ENCODE measurements around the gene CPPED1.

CPPED1 gene

GRCh38 chr16:12655537-12655936 is 148.2 kb downstream of the CPPED1 start:
- Histone ChIP-seq H3K79me2 (no peaks in the 10 kb centered on the region), H3K27me3 (ENCODE audit: control insufficient read depth, insufficient read depth, low read length) (no peaks in the 10 kb centered on the region), H2AFZ (no peak overlapping the region), H3K4me2 (ENCODE audit: low read length) (no peak overlapping the region), H3K4me1 (no peaks in the 10 kb centered on the region), H3K9me3 (ENCODE audit: control insufficient read depth, low read length) (no peaks in the 10 kb centered on the region), H3K9ac (no peak overlapping the region), H3K4me3 (ENCODE audit: low read depth, low read length) (no peak overlapping the region), H3K27ac (no peak overlapping the region), H3K36me3 (ENCODE audit: control insufficient read depth, insufficient read depth, low read length) (no peaks in the 10 kb centered on the region)
- TF ChIP-seq CTCF (IDR thresholded peaks at IDR 0.05), result no peak

- H3K36me3 ChIP-seq (ENCODE audit: control insufficient read depth, insufficient read depth, low read length), result no peaks in the 10 kb centered on the region
- no peak overlapping the region for H3K27ac ChIP-seq
- H2AFZ ChIP-seq, result no peak overlapping the region
- no peaks in the 10 kb centered on the region for H3K27me3 ChIP-seq (ENCODE audit: control insufficient read depth, insufficient read depth, low read length)
- no peaks in the 10 kb centered on the region for H3K79me2 ChIP-seq
- no peaks in the 10 kb centered on the region for H3K4me1 ChIP-seq
- H3K4me3 ChIP-seq (ENCODE audit: low read depth, low read length), result no peak overlapping the region
- no peak overlapping the region for H3K4me2 ChIP-seq (ENCODE audit: low read length)
- no peak for TF ChIP-seq CTCF (IDR thresholded peaks at IDR 0.05)
- no peak overlapping the region for H3K9ac ChIP-seq
- no peaks in the 10 kb centered on the region for H3K9me3 ChIP-seq (ENCODE audit: control insufficient read depth, low read length)
Observed at GRCh38 chr16:12653820-12654392, 149.8 kb downstream of the CPPED1 start.

- Histone ChIP-seq H3K4me2 (ENCODE audit: low read length) (no peak overlapping the region), H3K4me1 (no peaks in the 10 kb centered on the region), H3K9ac (no peak overlapping the region), H3K79me2 (no peaks in the 10 kb centered on the region), H3K27ac (no peak overlapping the region), H3K36me3 (ENCODE audit: control insufficient read depth, insufficient read depth, low read length) (no peaks in the 10 kb centered on the region), H3K9me3 (ENCODE audit: control insufficient read depth, low read length) (no peaks in the 10 kb centered on the region), H2AFZ (no peak overlapping the region), H3K27me3 (ENCODE audit: control insufficient read depth, insufficient read depth, low read length) (no peaks in the 10 kb centered on the region), H3K4me3 (ENCODE audit: low read depth, low read length) (no peak overlapping the region)
- no peak for TF ChIP-seq CTCF (IDR thresholded peaks at IDR 0.05)
Observed at GRCh38 chr16:12652924-12653323, 150.8 kb downstream of the CPPED1 start.

GRCh38 chr16:12651765-12652512 is 151.7 kb downstream of the CPPED1 start:
- no peaks in the 10 kb centered on the region for H3K27me3 ChIP-seq (ENCODE audit: control insufficient read depth, insufficient read depth, low read length)
- H3K4me2 ChIP-seq (ENCODE audit: low read length), result no peak overlapping the region
- no peak overlapping the region for H3K4me3 ChIP-seq (ENCODE audit: low read depth, low read length)
- H2AFZ ChIP-seq, result no peak overlapping the region
- H3K9me3 ChIP-seq (ENCODE audit: control insufficient read depth, low read length), result no peaks in the 10 kb centered on the region
- H3K9ac ChIP-seq, result no peak overlapping the region
- H3K27ac ChIP-seq, result no peak overlapping the region
- H3K4me1 ChIP-seq, result no peaks in the 10 kb centered on the region
- no peaks in the 10 kb centered on the region for H3K36me3 ChIP-seq (ENCODE audit: control insufficient read depth, insufficient read depth, low read length)
- no peaks in the 10 kb centered on the region for H3K79me2 ChIP-seq
- no peak for TF ChIP-seq CTCF (IDR thresholded peaks at IDR 0.05)

GRCh38 chr16:12649356-12649755 is 154.3 kb downstream of the CPPED1 start:
- Histone ChIP-seq H3K27ac (no peak overlapping the region), H3K4me1 (no peaks in the 10 kb centered on the region), H2AFZ (no peak overlapping the region), H3K4me3 (ENCODE audit: low read depth, low read length) (no peak overlapping the region), H3K79me2 (no peaks in the 10 kb centered on the region), H3K36me3 (ENCODE audit: control insufficient read depth, insufficient read depth, low read length) (no peaks in the 10 kb centered on the region), H3K9me3 (ENCODE audit: control insufficient read depth, low read length) (no peaks in the 10 kb centered on the region), H3K27me3 (ENCODE audit: control insufficient read depth, insufficient read depth, low read length) (no peaks in the 10 kb centered on the region), H3K4me2 (ENCODE audit: low read length) (no peak overlapping the region), H3K9ac (no peak overlapping the region)
- no peak for TF ChIP-seq CTCF (IDR thresholded peaks at IDR 0.05)
